ENCODE data around the gene SC5D. TPM values are rescaled to one million over a fixed set of nuclear protein-coding genes. Genes with fewer than 3 reads are reported as not detected.
A peak's percentile ranks its signal among the peaks of the same experiment; 100 is the strongest.

SC5D gene
- total and polyA plus RNA-seq, 2 of the 8 experiments (the other 6 are each of a cell fraction or from before 2014, with no cell fraction given), result 73.9 to 90.3 TPM

GRCh38 chr11:121292495-121293287 lies at the start of gene SC5D (continued):
- TF ChIP-seq CTCF (IDR thresholded peaks at IDR 0.05; ENCODE audit: control extremely low read depth in 1 of 3, insufficient read depth in 1 of 3, low read depth in 1 of 3, low read length in 3 of 3), result no peak
- TF ChIP-seq BACH1 (IDR thresholded peaks at IDR 0.05; ENCODE audit: low read length), result no peak
- no peak for TF ChIP-seq CEBPB (IDR thresholded peaks at IDR 0.05; ENCODE audit: low read depth, low read length)
- no peak for TF ChIP-seq JUN (IDR thresholded peaks at IDR 0.05; ENCODE audit: low read depth, low read length)
- TF ChIP-seq FOSL1 (IDR thresholded peaks at IDR 0.05; ENCODE audit: insufficient read depth, low read depth, low read length), result no peak
- no peak for TF ChIP-seq YY1 (IDR thresholded peaks at IDR 0.05; ENCODE audit: low read depth, low read length)
- no peak for TF ChIP-seq TEAD4 (IDR thresholded peaks at IDR 0.05; ENCODE audit: low read depth, low read length)
- peak; percentile 91 for TF ChIP-seq TAF7 (optimal IDR thresholded peaks at IDR 0.05; ENCODE audit: borderline replicate concordance, low read depth, low read length)
- TF ChIP-seq GABPA (IDR thresholded peaks at IDR 0.05; ENCODE audit: borderline replicate concordance, insufficient read depth, low read length), result no peak
- TF ChIP-seq BCL11A (IDR thresholded peaks at IDR 0.05; ENCODE audit: low read depth in 2 of 2, low read length in 2 of 2), result no peak
- TF ChIP-seq CHD2 (IDR thresholded peaks at IDR 0.05; ENCODE audit: low read length), result peak; percentile 75
- TF ChIP-seq EZH2 (IDR thresholded peaks at IDR 0.05; ENCODE audit: low read depth, low read length, severe bottlenecking), result no peak
- no peak for TF ChIP-seq RAD21 (IDR thresholded peaks at IDR 0.05 in 1 of 2, conservative IDR thresholded peaks at IDR 0.05 in 1 of 2; ENCODE audit: low read depth in 2 of 2, low read length in 2 of 2)
- TF ChIP-seq SUZ12 (IDR thresholded peaks at IDR 0.05; ENCODE audit: low read length), result no peak
- no peak for TF ChIP-seq CTBP2 (IDR thresholded peaks at IDR 0.05; ENCODE audit: borderline replicate concordance, insufficient read depth, insufficient read length, low read length)
- TF ChIP-seq CREB1 (IDR thresholded peaks at IDR 0.05), result peak; percentile 84
- TF ChIP-seq SIX5 (IDR thresholded peaks at IDR 0.05; ENCODE audit: low read depth, low read length), result no peak
- no peak for TF ChIP-seq SP4 (IDR thresholded peaks at IDR 0.05; ENCODE audit: low read length)
- TF ChIP-seq SRF (IDR thresholded peaks at IDR 0.05; ENCODE audit: low read depth, low read length), result no peak
- no peak for TF ChIP-seq BRCA1 (IDR thresholded peaks at IDR 0.05; ENCODE audit: low read depth, low read length)
- no peak for TF ChIP-seq POU5F1 (IDR thresholded peaks at IDR 0.05; ENCODE audit: low read depth, low read length)
- no peak for TF ChIP-seq KDM1A (IDR thresholded peaks at IDR 0.05; ENCODE audit: borderline replicate concordance, low read length)
- peak; percentile 6 for TF ChIP-seq NANOG (IDR thresholded peaks at IDR 0.05; ENCODE audit: insufficient read depth, low read depth, low read length, poor library complexity, severe bottlenecking)

Data from H1 (cell line).